Liver (tissue), 3 donors: ENCODE data around the gene HPCAL4.

ENCODE experiments used
- CTCF ChIP-seq: fragments of 150-350 bp; IDR thresholded peaks from 2 replicates; pipeline ENCODE4 v1.5.1; 2017; ENCODE audit warnings: improper control_type of control experiment, low read depth, low read length; ENCODE audit not compliant: missing input control
- GABPA ChIP-seq, 2 donors: IDR thresholded peaks in 1 of 2; conservative IDR thresholded peaks in 1 of 2; 2 replicates each; pipeline ENCODE4 v1.6.1; 2016; ENCODE audit warnings: antibody characterized with exemption in 2 of 2, mild to moderate bottlenecking in 1 of 2, moderate library complexity in 1 of 2
- JUND ChIP-seq, 2 donors: IDR thresholded peaks; 2 replicates each; pipeline ENCODE4 v1.6.1; 2016; ENCODE audit warnings: antibody characterized with exemption in 2 of 2
- MAX ChIP-seq: IDR thresholded peaks from 2 replicates; pipeline ENCODE4 v1.6.1; 2016; ENCODE audit warnings: antibody characterized with exemption
- RAD21 ChIP-seq, 2 donors: IDR thresholded peaks; 2 replicates each; pipeline ENCODE4 v1.6.1; 2016; ENCODE audit warnings: antibody characterized with exemption in 2 of 2, mild to moderate bottlenecking in 2 of 2
- REST ChIP-seq: IDR thresholded peaks from 2 replicates; pipeline ENCODE4 v1.6.1; 2016; ENCODE audit warnings: antibody characterized with exemption, mild to moderate bottlenecking
- SP1 ChIP-seq: IDR thresholded peaks from 2 replicates; pipeline ENCODE4 v1.6.1; 2018; ENCODE audit warnings: antibody characterized with exemption, mild to moderate bottlenecking
- TAF1 ChIP-seq: conservative IDR thresholded peaks from 2 replicates; pipeline ENCODE4 v1.6.1; 2016; ENCODE audit warnings: antibody characterized with exemption, mild to moderate bottlenecking
- YY1 ChIP-seq: IDR thresholded peaks from 2 replicates; pipeline ENCODE4 v1.6.1; 2016; ENCODE audit warnings: antibody characterized with exemption, mild to moderate bottlenecking
- TF ChIP-seq, protein P1 (sequence below): IDR thresholded peaks from 2 replicates; pipeline ENCODE4 v1.6.1; 2016; ENCODE audit warnings: antibody characterized with exemption
- TF ChIP-seq, protein P2 (sequence below): IDR thresholded peaks from 2 replicates; pipeline ENCODE4 v1.6.1; 2016; ENCODE audit warnings: antibody characterized with exemption
- donor health status: healthy.
- donor health status: healthy.

DNA sequence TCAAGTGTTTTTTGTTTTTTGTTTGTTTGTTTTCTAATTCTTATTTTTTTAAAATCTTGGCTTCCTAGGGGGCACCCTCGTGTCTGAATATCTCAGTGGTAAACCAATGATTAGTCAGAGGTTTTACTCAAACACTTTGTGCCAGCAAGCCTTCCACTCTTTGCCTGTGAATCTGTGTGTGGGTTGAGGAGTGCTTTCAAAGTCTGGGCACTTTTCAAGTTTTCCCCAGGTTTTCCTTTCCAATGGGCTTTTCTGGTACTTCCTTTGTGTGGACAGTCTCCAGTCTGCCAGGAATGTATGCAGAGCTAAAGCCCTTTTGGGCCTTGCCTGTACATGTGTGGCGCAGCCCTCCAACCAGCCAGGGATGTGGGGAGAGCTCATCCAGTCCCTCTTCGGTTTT, 37.8 kb upstream of the HPCAL4 start:
- TF ChIP-seq CTCF (no peak), RAD21 (IDR thresholded peaks at IDR 0.05) (no peak), TAF1 (no peak), JUND (IDR thresholded peaks at IDR 0.05) (no peak), YY1 (no peak), MAX (no peak), GABPA (IDR thresholded peaks at IDR 0.05 in 1 of 2, conservative IDR thresholded peaks at IDR 0.05 in 1 of 2) (no peak), SP1 (no peak), REST (no peak)
- TF ChIP-seq, protein P1, sequence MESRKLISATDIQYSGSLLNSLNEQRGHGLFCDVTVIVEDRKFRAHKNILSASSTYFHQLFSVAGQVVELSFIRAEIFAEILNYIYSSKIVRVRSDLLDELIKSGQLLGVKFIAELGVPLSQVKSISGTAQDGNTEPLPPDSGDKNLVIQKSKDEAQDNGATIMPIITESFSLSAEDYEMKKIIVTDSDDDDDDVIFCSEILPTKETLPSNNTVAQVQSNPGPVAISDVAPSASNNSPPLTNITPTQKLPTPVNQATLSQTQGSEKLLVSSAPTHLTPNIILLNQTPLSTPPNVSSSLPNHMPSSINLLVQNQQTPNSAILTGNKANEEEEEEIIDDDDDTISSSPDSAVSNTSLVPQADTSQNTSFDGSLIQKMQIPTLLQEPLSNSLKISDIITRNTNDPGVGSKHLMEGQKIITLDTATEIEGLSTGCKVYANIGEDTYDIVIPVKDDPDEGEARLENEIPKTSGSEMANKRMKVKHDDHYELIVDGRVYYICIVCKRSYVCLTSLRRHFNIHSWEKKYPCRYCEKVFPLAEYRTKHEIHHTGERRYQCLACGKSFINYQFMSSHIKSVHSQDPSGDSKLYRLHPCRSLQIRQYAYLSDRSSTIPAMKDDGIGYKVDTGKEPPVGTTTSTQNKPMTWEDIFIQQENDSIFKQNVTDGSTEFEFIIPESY, result no peak
- TF ChIP-seq, protein P2, sequence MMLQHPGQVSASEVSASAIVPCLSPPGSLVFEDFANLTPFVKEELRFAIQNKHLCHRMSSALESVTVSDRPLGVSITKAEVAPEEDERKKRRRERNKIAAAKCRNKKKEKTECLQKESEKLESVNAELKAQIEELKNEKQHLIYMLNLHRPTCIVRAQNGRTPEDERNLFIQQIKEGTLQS, result no peak
